HepG2 (cell line): ENCODE measurements around the gene ELOVL2. TPM values are rescaled to one million over a fixed set of nuclear protein-coding genes. Genes with fewer than 3 reads are reported as not detected.
"Not testable (repeated sequence)": the region's sequence is repeated elsewhere in the genome, so short reads cannot be mapped to it uniquely, and the experiment has no call there.

Experiments
- ATAC-seq: fragments of 200-7000 bp; cut with Tn5 transposase; 3 replicates; pipeline ENCODE4 v1.9.1; 2020; ENCODE audit warnings: mild to moderate bottlenecking, moderate library complexity
- BruUV-seq: library from RNA; stranded (reverse); fragments of 400-500 nt; replicated peaks from 2 replicates; lab custom pipeline; 2021; lab: Mats Ljungman, UMichigan
- CTCF ChIA-PET: fragments of 300-600 bp; formaldehyde crosslinking; extraction: SDS; loops from one replicate; lab custom pipeline; 2021; ENCODE audit warnings: low total read pairs, inconsistent platforms, low intra/inter-chr PET ratio; lab: Yijun Ruan, JAX
- POLR2A ChIA-PET: fragments of 350-600 bp; sonication (Branson Sonifier 250); formaldehyde crosslinking; loops from one replicate; lab custom pipeline; 2020; ENCODE audit warnings: antibody characterized with exemption, inconsistent platforms; lab: Yijun Ruan, JAX
- DNase-seq: peaks from one replicate; pipeline ENCODE4 v3.0.0-alpha.2; 2015; ENCODE audit warnings: low spot score
- FAIRE-seq: peaks from 3 replicates; lab custom pipeline; 2011; peaks lifted over from hg19 to GRCh38; lab: Jason Lieb, UNC
- H2AFZ ChIP-seq: one replicate; pipeline ENCODE4 v1.6.1; 2011; ENCODE audit warnings: low read length, inconsistent platforms
- H3K27ac ChIP-seq: fragments of 300-600 bp; 3 replicates; pipeline ENCODE4 v1.8.0; 2011; ENCODE audit warnings: mixed run types, mild to moderate bottlenecking, mixed read lengths, low read length, inconsistent platforms; ENCODE audit not compliant: insufficient read depth; ENCODE audit errors: extremely low read length
- H3K27me3 ChIP-seq, 2 experiments: fragments of 200-600 bp in 1 of 2; 2 replicates in 1 of 2; 3 replicates in 1 of 2; pipeline versions ENCODE4 v1.6.0 to v1.8.0; 2011; ENCODE audit warnings: low read length in 2 of 2, mild to moderate bottlenecking in 2 of 2, moderate library complexity in 2 of 2, inconsistent platforms in 1 of 2; ENCODE audit not compliant: insufficient read depth in 2 of 2, control insufficient read depth in 1 of 2
- H3K36me3 ChIP-seq, 2 experiments: fragments of 200-600 bp in 1 of 2; replicated peaks in 1 of 2; 2 replicates in 1 of 2; 3 replicates in 1 of 2; pipeline versions ENCODE4 v1.5.1 to v1.8.0; 2011; ENCODE audit warnings: low read length in 2 of 2, inconsistent platforms in 1 of 2; ENCODE audit not compliant: insufficient read depth in 2 of 2, control insufficient read depth in 1 of 2
- H3K4me1 ChIP-seq: 2 replicates; pipeline ENCODE4 v1.5.1; 2012; ENCODE audit warnings: low read length, inconsistent platforms; ENCODE audit not compliant: insufficient read depth
- H3K4me2 ChIP-seq: 2 replicates; pipeline ENCODE4 v1.6.0; 2011; ENCODE audit warnings: low read depth, low read length, inconsistent platforms
- H3K4me3 ChIP-seq, 3 experiments: fragments of 200-600 bp in 1 of 3; sonication (generic), shearing (Covaris generic) in 1 of 3; replicated peaks in 1 of 3; 2 replicates each; pipeline ENCODE4 v1.5.1; 2011 to 2016; ENCODE audit warnings: low read length in 3 of 3, inconsistent platforms in 2 of 3, low read depth in 2 of 3, mild to moderate bottlenecking in 2 of 3, control low read depth in 1 of 3, mixed read lengths in 1 of 3; ENCODE audit not compliant: insufficient read depth in 1 of 3
- H3K79me2 ChIP-seq: one replicate; pipeline ENCODE4 v1.6.1; 2011; ENCODE audit warnings: low read length, inconsistent platforms; ENCODE audit not compliant: insufficient read depth
- H3K9ac ChIP-seq: 2 replicates; pipeline ENCODE4 v1.6.0; 2011; ENCODE audit warnings: mild to moderate bottlenecking, low read depth, low read length, inconsistent platforms; ENCODE audit not compliant: insufficient read depth
- H3K9me3 ChIP-seq: 2 replicates; pipeline ENCODE4 v1.5.1; 2012; ENCODE audit warnings: mild to moderate bottlenecking, low read length
- H4K20me1 ChIP-seq: 2 replicates; pipeline ENCODE4 v1.6.0; 2011; ENCODE audit warnings: inconsistent platforms, mild to moderate bottlenecking, low read length, moderate library complexity; ENCODE audit not compliant: insufficient read depth
- HES4 ChIP-seq: sonication (generic); formaldehyde crosslinking; IDR thresholded peaks from 2 replicates; pipeline ENCODE4 v1.9.0; 2021; ENCODE audit warnings: mild to moderate bottlenecking, missing genetic modification reagents, borderline replicate concordance
- HIVEP1 ChIP-seq: sonication (generic); formaldehyde crosslinking; IDR thresholded peaks from 2 replicates; pipeline ENCODE4 v1.4.0; 2020; ENCODE audit warnings: mild to moderate bottlenecking, missing genetic modification reagents
- SIX4 ChIP-seq: sonication (generic); formaldehyde crosslinking; IDR thresholded peaks from 2 replicates; pipeline ENCODE4 v1.4.0; 2020; ENCODE audit warnings: missing genetic modification reagents
- ZNF205 ChIP-seq: IDR thresholded peaks from 2 replicates; pipeline ENCODE4 v1.6.1; 2018; ENCODE audit warnings: missing biosample characterization, missing genetic modification reagents
- ZNF530 ChIP-seq: sonication (generic); formaldehyde crosslinking; IDR thresholded peaks from 2 replicates; pipeline ENCODE4 v1.5.0; 2020; ENCODE audit warnings: low read depth, mild to moderate bottlenecking, missing genetic modification reagents
- WGBS: methylation state at CpG from one replicate; pipeline ENCODE4 v1.1.6; 2017; ENCODE audit warnings: low lambda C conversion rate; 5-methylcytosine and 5-hydroxymethylcytosine counted together
- in situ Hi-C: cut with HindIII; loops from 2 replicates; pipeline ENCODE4 v1.10.0; 2017; ENCODE audit warnings: low pct_unique_long_range_greater_than_20kb; ENCODE audit not compliant: extremely low pct_ligation_motif_present
- intact Hi-C: fragments of 100-400 bp; cut with micrococcal nuclease; formaldehyde crosslinking; loops from one replicate; pipeline ENCODE4 v1.10.0; 2022; ENCODE audit not compliant: unreplicated experiment
- polyA plus RNA-seq, 8 experiments: library from polyadenylated mRNA; depleted of rRNA in 3 of 8; stranded (reverse) in 7 of 8; unstranded in 1 of 8; fragments of >200 nt; fragmentation: Illumina TruSeq in 4 of 8; extraction: Trizol in 4 of 8; gene quantifications; 2 replicates each; pipeline versions ENCODE4 v1.2.1 to v1.2.3, GENCODE V29; 2011 to 2016; ENCODE audit warnings: low read depth in 4 of 8, missing spikeins in 1 of 8, mixed read lengths in 1 of 8; ENCODE audit not compliant: insufficient read depth in 1 of 8
- total RNA-seq, 5 experiments: library from RNA; depleted of rRNA; stranded (reverse); fragments of >200 nt; fragmentation: Illumina TruSeq; extraction: Trizol; gene quantifications; 2 replicates each; pipeline ENCODE4 v1.2.3, GENCODE V29; 2016; ENCODE audit warnings: low read depth in 1 of 5

ELOVL2 gene
- total and polyA plus RNA-seq, 2 of the 13 experiments (the other 11 are each of a cell fraction or from before 2014, with no cell fraction given): 43.6 to 65.4 TPM

- BruUV-seq: no TSS peak
- no peak overlapping the region for H3K27ac ChIP-seq
- DNase-seq (no peak), FAIRE-seq (no peak), ATAC-seq (no peak)
- H2AFZ ChIP-seq: no peak overlapping the region
- 93% methylated on average over 15 of the region's 15 CpGs for WGBS
- H3K4me1 ChIP-seq: 0 out of 2 replicates have a peak, but pooled peaks cover 7% of the 10 kb centered on the region
- H4K20me1 ChIP-seq: no peaks in the 10 kb centered on the region
- H3K4me2 ChIP-seq: no peak overlapping the region
- H3K79me2 ChIP-seq: no peaks in the 10 kb centered on the region
- TF ChIP-seq SIX4 (CRISPR knock-in tag) (no peak), HES4 (CRISPR knock-in tag) (no peak), HIVEP1 (no peak), ZNF205 (CRISPR knock-in tag) (no peak), ZNF530 (CRISPR knock-in tag) (no peak)
- H3K36me3 ChIP-seq: peaks cover 0 to 17% of the 10 kb centered on the region in 2 experiments
- H3K27me3 ChIP-seq: no peaks in the 10 kb centered on the region
- no peak overlapping the region for H3K4me3 ChIP-seq
- H3K9me3 ChIP-seq: no peaks in the 10 kb centered on the region
- no peak overlapping the region for H3K9ac ChIP-seq
- ChIA-PET POLR2A (no interaction called here), CTCF (no interaction called here)
- in situ Hi-C loops: no loop called here
- intact Hi-C loops: no loop called here
Observed at GRCh38 chr6:10989587-10989986, 54.5 kb downstream of the ELOVL2 start.

GRCh38 chr6:10984959-10985358 lies 59.1 kb downstream of the ELOVL2 start:
- BruUV-seq, H3K4me1 ChIP-seq, H3K4me2 ChIP-seq, H4K20me1 ChIP-seq, POLR2A ChIA-PET, H3K4me3 ChIP-seq, intact Hi-C loops, H3K9ac ChIP-seq, H3K27ac ChIP-seq, ATAC-seq, H2AFZ ChIP-seq, CTCF ChIA-PET, H3K79me2 ChIP-seq, in situ Hi-C loops, H3K27me3 ChIP-seq, FAIRE-seq, H3K9me3 ChIP-seq, DNase-seq: not testable (repeated sequence)
- 94% methylated on average over 2 of the region's 2 CpGs for WGBS
- H3K36me3 ChIP-seq: peaks cover 2 to 17% of the 10 kb centered on the region in 2 experiments; a peak in 3 of 5 replicates
